ENCODE results near the gene LRRK1. TPM values are rescaled to one million over a fixed set of nuclear protein-coding genes. Genes with fewer than 3 reads are reported as not detected.

LRRK1 gene
- total RNA-seq, 1 experiment from 2014 or later = 7.6 TPM

GRCh38 chr15:100893261-100893963, 25.7 kb upstream of the LRRK1 start:
- TF ChIP-seq ZNF532 (CRISPR knock-in tag; IDR thresholded peaks at IDR 0.05; ENCODE audit: borderline replicate concordance) (no peak), NFYB (CRISPR knock-in tag; conservative IDR thresholded peaks at IDR 0.05; ENCODE audit: low read depth) (no peak), RELA (CRISPR knock-in tag; IDR thresholded peaks at IDR 0.05; ENCODE audit: borderline replicate concordance) (no peak), ATF2 (CRISPR knock-in tag; IDR thresholded peaks at IDR 0.05; ENCODE audit: borderline replicate concordance, low read depth) (no peak), CBFB (CRISPR knock-in tag; IDR thresholded peaks at IDR 0.05; ENCODE audit: low read depth) (no peak), ATF1 (CRISPR knock-in tag; IDR thresholded peaks at IDR 0.05) (no peak), TEAD1 (CRISPR knock-in tag; IDR thresholded peaks at IDR 0.05) (no peak), TCF7 (CRISPR knock-in tag; IDR thresholded peaks at IDR 0.05; ENCODE audit: low read depth) (no peak)
- ATAC-seq = no peak

GRCh38 chr15:100893964-100894295, 25.2 kb upstream of the LRRK1 start:
- DNase-seq (ENCODE audit: low spot score) (no peak), ATAC-seq (no peak)
- no peaks in the 10 kb centered on the region for H3K36me3 Mint-ChIP-seq
- no peaks in the 10 kb centered on the region for H3K9me3 Mint-ChIP-seq
- no peak overlapping the region for H3K4me3 Mint-ChIP-seq
- no peaks in the 10 kb centered on the region for H3K27me3 Mint-ChIP-seq (ENCODE audit: low read depth)
- H3K4me1 Mint-ChIP-seq = peaks cover 8% of the 10 kb centered on the region; the same call in 1 of the 2 replicates
- CTCF ChIA-PET = interaction anchor here (1.0 to 1.5 kb wide), 2 partner anchors 113 to 114 kb away, joined by 3 to 5 read pairs; no protein-coding TSS in a partner anchor
- POLR2A ChIA-PET = no interaction called here
- H3K27ac Mint-ChIP-seq = no peak overlapping the region
- TF ChIP-seq TP53 (CRISPR knock-in tag; IDR thresholded peaks at IDR 0.05) (no peak), MLX (CRISPR knock-in tag; IDR thresholded peaks at IDR 0.05) (no peak), RORB (CRISPR knock-in tag; IDR thresholded peaks at IDR 0.05) (no peak), E2F1 (CRISPR knock-in tag; IDR thresholded peaks at IDR 0.05) (no peak), CREM (CRISPR knock-in tag; IDR thresholded peaks at IDR 0.05) (no peak), MXD4 (CRISPR knock-in tag; IDR thresholded peaks at IDR 0.05; ENCODE audit: borderline replicate concordance) (no peak), JUN (CRISPR knock-in tag; IDR thresholded peaks at IDR 0.05) (no peak), ATF3 (CRISPR knock-in tag; conservative IDR thresholded peaks at IDR 0.05) (no peak), ZNF121 (CRISPR knock-in tag; IDR thresholded peaks at IDR 0.05) (no peak), ZNF232 (CRISPR knock-in tag; IDR thresholded peaks at IDR 0.05) (no peak), GRHL2 (CRISPR knock-in tag; IDR thresholded peaks at IDR 0.05; ENCODE audit: insufficient replicate concordance, severe bottlenecking) (no peak), PRDM15 (CRISPR knock-in tag; IDR thresholded peaks at IDR 0.05) (no peak), ZNF423 (CRISPR knock-in tag; IDR thresholded peaks at IDR 0.05) (no peak), FOXK1 (CRISPR knock-in tag; IDR thresholded peaks at IDR 0.05) (no peak), FOXJ3 (CRISPR knock-in tag; IDR thresholded peaks at IDR 0.05; ENCODE audit: borderline replicate concordance) (no peak)

More at GRCh38 chr15:100893261-100893963, 25.7 kb upstream of the LRRK1 start:
- no peaks in the 10 kb centered on the region for H3K9me3 Mint-ChIP-seq
- DNase-seq (ENCODE audit: low spot score) = no peak
- no peak overlapping the region for H3K4me3 Mint-ChIP-seq
- H3K36me3 Mint-ChIP-seq = no peaks in the 10 kb centered on the region
- no peaks in the 10 kb centered on the region for H3K27me3 Mint-ChIP-seq (ENCODE audit: low read depth)
- no peak overlapping the region for H3K27ac Mint-ChIP-seq
- POLR2A ChIA-PET = no interaction called here
- CTCF ChIA-PET = interaction anchor here (1.1 to 1.5 kb wide), 2 partner anchors 114 to 115 kb away, joined by 3 to 5 read pairs; no protein-coding TSS in a partner anchor
- peaks cover 8% of the 10 kb centered on the region; the same call in 1 of the 2 replicates for H3K4me1 Mint-ChIP-seq

Data from WTC11 (cell line).